ENCODE data around the gene KRTAP10-2. TPM values are rescaled to one million over a fixed set of nuclear protein-coding genes. Genes with fewer than 3 reads are reported as not detected.
A peak's percentile ranks its signal among the peaks of the same experiment; 100 is the strongest.

The KRTAP10-2 gene
- total and polyA plus RNA-seq, 9 of the 15 experiments (the other 6 are each of a cell fraction or from before 2014, with no cell fraction given) = not detected

GRCh38 chr21:44568667-44569556 is 17.6 kb upstream of the KRTAP10-2 start (continued):
- TF ChIP-seq ZBTB12 (CRISPR knock-in tag; IDR thresholded peaks at IDR 0.05) (0 out of 2 replicates have a peak, but pooled peaks have one; percentile 57), ZNF785 (CRISPR knock-in tag; IDR thresholded peaks at IDR 0.05) (no peak), TCF15 (CRISPR knock-in tag; IDR thresholded peaks at IDR 0.05) (no peak), HDAC3 (IDR thresholded peaks at IDR 0.05; ENCODE audit: borderline replicate concordance, partially characterized antibody) (no peak), RAD21 (CRISPR knock-in tag; conservative IDR thresholded peaks at IDR 0.05 in 1 of 2, IDR thresholded peaks at IDR 0.05 in 1 of 2) (no peak), MCM7 (IDR thresholded peaks at IDR 0.05) (no peak), ADNP (tag; IDR thresholded peaks at IDR 0.05) (no peak), HMGN3 (IDR thresholded peaks at IDR 0.05; ENCODE audit: borderline replicate concordance, extremely low read depth, insufficient read length, low read depth, low read length) (no peak), ATF1 (CRISPR knock-in tag; IDR thresholded peaks at IDR 0.05) (no peak), ATF1 (tag; IDR thresholded peaks at IDR 0.05) (peak; percentile 84), MYC (IDR thresholded peaks at IDR 0.05; ENCODE audit: low read depth, low read length) (0 out of 2 replicates have a peak, but pooled peaks have one; percentile 33), MYC (CRISPR knock-in tag; IDR thresholded peaks at IDR 0.05; ENCODE audit: borderline replicate concordance, low read depth) (no peak), JUNB (CRISPR knock-in tag; conservative IDR thresholded peaks at IDR 0.05) (no peak), TCF7 (IDR thresholded peaks at IDR 0.05; ENCODE audit: borderline replicate concordance) (no peak), EP300 (IDR thresholded peaks at IDR 0.05; ENCODE audit: low read length) (no peak), ETV1 (tag; conservative IDR thresholded peaks at IDR 0.05; ENCODE audit: low read depth) (peak; percentile 67), ZBTB40 (IDR thresholded peaks at IDR 0.05) (peak; percentile 86), ZBTB40 (CRISPR knock-in tag; IDR thresholded peaks at IDR 0.05) (no peak)

Data from K562 (cell line).